ENCODE data around the gene TMPRSS3.
A peak's percentile ranks its signal among the peaks of the same experiment; 100 is the strongest.

TMPRSS3 gene

DNA sequence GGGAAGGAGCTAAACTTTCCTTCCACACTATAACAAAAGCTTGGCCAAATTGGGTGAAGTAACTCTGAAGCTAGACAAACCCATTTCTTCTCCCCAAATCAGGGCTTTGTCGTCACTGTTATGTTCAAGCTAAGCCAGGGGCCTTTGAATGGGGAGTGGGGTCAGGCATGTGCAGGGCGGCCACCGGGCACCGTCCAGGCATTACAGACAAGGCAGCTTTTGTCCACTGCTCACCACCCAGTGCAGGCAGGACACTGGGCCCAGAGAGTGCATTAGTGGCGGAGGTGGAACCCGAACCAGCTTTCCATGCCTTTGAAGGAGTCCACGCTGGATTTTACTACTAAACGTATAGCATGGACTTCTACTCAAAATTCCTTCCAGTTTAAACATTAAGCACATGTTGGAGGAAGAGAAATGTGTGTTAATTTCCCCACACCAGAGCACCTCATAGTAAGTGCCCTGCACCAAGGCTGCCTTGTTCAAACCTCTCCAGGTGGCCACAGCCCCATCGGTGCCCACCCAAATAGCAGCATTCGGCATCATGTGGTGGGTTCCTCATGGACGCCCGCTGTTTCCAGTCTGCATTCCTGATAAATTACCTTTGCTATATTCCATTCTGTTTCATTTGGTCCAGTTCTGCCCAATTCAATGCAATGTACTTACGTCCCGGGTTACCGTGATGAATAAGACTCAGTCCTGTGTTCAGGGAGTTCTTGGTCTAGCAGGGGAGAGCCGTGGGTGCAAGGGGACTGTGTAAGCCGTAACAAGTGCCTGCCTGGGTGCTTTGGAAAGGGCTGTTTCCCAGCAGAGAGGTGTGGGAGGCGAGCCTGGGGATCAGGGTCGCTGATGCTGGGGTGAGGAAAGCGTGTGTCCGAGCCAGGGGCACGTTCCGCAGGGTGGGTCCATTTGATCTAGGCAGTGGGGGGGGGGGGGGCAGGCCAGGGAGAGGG is 9.5 kb upstream of the TMPRSS3 start:
- no peak for TF ChIP-seq CTCF (IDR thresholded peaks at IDR 0.05; ENCODE audit: insufficient read depth, low read depth, low read length, missing control alignments)
- DNase-seq (ENCODE audit: low read depth), result no peak
- H3K4me3 ChIP-seq (ENCODE audit: low read depth, low read length), result no peak overlapping the region

DNA sequence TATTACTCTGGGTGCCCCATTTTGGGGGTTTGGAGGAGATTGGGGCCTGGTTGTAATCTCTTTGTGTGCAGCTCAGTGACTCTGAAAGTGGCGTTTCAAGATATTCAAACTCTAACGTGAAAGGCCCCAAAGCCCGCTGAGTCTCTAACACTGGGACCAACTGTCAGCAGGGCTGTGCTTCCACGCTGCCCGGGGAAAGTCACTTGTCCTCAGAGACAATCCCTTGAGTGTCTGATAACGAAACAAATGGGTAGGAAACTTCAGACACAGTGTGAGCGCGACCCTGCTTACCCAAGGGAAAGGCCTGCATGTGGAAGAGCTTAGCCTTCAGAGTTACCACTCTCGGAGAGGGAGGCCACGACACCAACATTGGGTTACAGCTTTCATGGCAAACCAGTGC is 8.7 kb upstream of the TMPRSS3 start:
- no peak for TF ChIP-seq CTCF (IDR thresholded peaks at IDR 0.05; ENCODE audit: insufficient read depth, low read depth, low read length, missing control alignments)
- no peak overlapping the region for H3K4me3 ChIP-seq (ENCODE audit: low read depth, low read length)
- DNase-seq (ENCODE audit: low read depth), result no peak

- no peak within 1 kb of the TSS for H3K4me3 ChIP-seq (ENCODE audit: low read depth, low read length)
- no peak for DNase-seq (ENCODE audit: low read depth)
- TF ChIP-seq CTCF (IDR thresholded peaks at IDR 0.05; ENCODE audit: insufficient read depth, low read depth, low read length, missing control alignments), result no peak
These were observed 7.9 kb upstream of the TMPRSS3 start, which contains the start of gene UBASH3A for GRCh38 chr21:42403611-42404231. TSS of gene UBASH3A (plus strand) at chr21:42403902. CDS start at chr21:42403946, 44 bp downstream.

DNA sequence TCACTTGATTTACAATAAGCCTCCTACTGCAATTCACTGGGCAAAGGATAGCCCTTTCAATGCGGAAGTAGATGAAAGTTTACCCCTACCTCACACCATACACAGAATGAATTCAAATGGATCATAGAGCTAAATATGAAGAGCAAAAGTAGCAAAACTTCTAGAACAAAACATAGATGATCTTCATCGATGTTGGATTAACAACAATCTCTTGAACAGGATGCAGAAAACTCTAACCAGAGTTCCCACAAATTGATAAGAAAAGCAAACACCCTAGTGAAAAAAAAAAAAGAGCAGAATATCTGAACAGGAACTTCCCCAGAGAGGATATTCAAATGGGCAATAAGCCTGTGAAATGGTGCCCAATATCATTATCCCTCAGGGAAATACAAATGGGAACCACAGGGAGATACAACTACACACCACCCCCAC is 6.0 kb upstream of the TMPRSS3 start:
- DNase-seq (ENCODE audit: low read depth), result no peak
- TF ChIP-seq CTCF (IDR thresholded peaks at IDR 0.05; ENCODE audit: insufficient read depth, low read depth, low read length, missing control alignments), result no peak
- no peak overlapping the region for H3K4me3 ChIP-seq (ENCODE audit: low read depth, low read length)

DNA sequence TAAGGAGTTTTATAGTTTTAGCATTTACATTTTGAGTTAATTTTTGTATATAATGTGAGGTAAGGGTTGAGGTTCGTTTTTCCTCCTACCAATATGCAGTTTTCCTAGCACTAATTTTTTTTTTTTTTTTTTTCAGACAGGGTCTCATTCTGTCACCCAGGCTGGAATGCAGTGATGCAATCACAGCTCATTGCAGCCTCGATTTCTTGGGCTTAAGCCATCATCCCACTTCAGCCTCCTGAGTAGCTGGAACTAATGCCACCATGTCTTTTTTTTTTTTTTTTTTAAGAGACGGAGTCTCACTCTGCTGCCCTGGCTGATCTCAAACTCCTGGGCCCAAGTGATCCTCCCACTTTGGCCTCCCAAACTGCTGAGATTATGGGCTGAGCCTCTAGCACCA is 5.3 kb upstream of the TMPRSS3 start:
- DNase-seq (ENCODE audit: low read depth), result no peak
- no peak for TF ChIP-seq CTCF (IDR thresholded peaks at IDR 0.05; ENCODE audit: insufficient read depth, low read depth, low read length, missing control alignments)
- no peak overlapping the region for H3K4me3 ChIP-seq (ENCODE audit: low read depth, low read length)

DNA sequence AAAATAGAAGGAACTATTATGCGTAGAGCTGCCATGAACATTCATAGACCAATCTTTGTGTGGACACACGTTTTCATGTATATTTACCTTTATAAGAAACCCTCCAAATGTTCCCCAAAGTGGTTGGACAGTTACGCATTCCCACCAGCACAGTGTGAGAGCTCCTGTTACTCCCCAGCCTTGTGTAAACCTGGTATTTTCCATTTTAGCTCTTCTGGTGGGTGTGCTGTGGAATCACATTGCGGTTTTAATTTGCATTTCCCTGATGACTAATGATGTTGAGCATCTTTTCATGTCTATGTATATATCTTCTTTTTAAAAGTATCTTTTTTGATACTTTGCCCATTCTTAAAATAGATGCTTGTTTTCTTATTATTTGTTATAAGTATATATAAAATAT is 4.7 kb upstream of the TMPRSS3 start:
- peak; percentile 37 for DNase-seq (ENCODE audit: low read depth)
- H3K4me3 ChIP-seq (ENCODE audit: low read depth, low read length), result no peak overlapping the region
- no peak for TF ChIP-seq CTCF (IDR thresholded peaks at IDR 0.05; ENCODE audit: insufficient read depth, low read depth, low read length, missing control alignments)
